Measurements from ENCODE around the gene FBXW7.

DNA sequence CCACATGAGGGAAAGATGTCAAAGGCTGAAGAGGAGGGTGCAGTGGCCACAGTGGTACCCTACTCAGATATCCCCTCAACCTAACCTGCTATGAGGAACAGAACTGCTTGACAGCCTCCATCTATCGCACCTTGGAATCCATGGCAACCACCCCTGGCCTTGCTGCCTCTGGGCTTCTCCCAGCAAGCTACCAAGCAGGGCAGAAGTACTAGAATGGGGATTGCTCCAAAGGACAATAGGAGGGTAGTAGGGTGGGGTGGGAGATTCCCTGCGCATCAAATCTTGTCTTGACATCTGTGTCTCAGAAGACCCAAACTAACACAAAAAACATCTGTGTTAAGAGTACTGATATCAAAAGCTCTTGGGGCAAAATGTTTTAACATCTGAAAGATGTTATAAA, 118.2 kb downstream of the FBXW7 start:
- TF ChIP-seq CTCF (IDR thresholded peaks at IDR 0.05): no peak
- no peak for TF ChIP-seq POLR2AphosphoS5 (IDR thresholded peaks at IDR 0.05)
- no peak for TF ChIP-seq POLR2A (IDR thresholded peaks at IDR 0.05)

Measured in breast epithelium (tissue), 3 donors.